ENCODE data around the gene CABP2.

GRCh38 chr11:67489885-67490726, 33.1 kb downstream of the CABP2 start:
- TF ChIP-seq CTCF (IDR thresholded peaks at IDR 0.05; ENCODE audit: low read length) (no peak), EZH2 (IDR thresholded peaks at IDR 0.05; ENCODE audit: borderline replicate concordance, low read length) (no peak)
